ENCODE measurements around the gene CTNNA3.

DNA sequence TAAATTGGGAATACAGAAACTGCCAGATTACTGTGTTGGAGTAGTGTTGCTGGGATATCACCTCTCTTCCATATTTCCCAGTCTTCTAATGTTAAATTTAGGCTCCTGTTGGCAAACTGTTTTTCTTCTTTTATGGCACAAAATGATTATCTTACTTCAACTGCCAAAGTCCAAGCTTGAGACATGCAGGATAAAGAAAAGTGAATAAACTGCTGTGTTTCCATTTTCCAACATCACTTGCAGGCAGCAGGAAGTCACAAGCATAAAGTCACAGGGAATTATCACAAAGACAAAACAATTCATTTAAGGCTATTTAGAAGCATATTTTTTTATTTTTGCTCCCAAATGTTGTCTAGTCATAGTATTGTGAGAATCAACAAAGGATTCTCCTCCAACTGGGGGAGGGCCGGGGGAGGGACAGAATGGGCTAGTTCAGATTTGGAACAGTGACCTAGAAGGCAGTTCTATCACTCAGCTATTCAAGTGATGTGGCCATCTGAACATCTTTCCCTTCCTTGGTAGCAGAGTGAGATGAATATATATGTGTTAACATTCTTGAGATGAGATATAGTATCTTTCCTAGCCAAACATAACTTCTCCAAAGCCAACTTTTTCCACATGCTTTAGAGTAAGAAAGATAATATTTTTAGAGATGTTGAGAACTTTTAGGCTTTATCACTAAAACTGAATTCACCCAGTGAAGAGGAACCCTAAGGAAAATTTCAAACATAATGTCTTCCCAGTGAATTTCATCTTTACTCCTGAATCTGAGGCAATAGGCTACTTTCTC is 364.7 kb downstream of the CTNNA3 start:
- TF ChIP-seq CTCF (IDR thresholded peaks at IDR 0.05 in 8 of 11, conservative IDR thresholded peaks at IDR 0.05 in 3 of 11) (no peak), POLR2A (IDR thresholded peaks at IDR 0.05) (no peak), POLR2AphosphoS5 (IDR thresholded peaks at IDR 0.05) (no peak)

Measured in spleen (tissue), 7 donors.